A673 (cell line): ENCODE data around the gene ANAPC10. TPM values are rescaled to one million over a fixed set of nuclear protein-coding genes. Genes with fewer than 3 reads are reported as not detected.
A peak's percentile ranks its signal among the peaks of the same experiment; 100 is the strongest.
"Not testable (repeated sequence)": the region's sequence is repeated elsewhere in the genome, so short reads cannot be mapped to it uniquely, and the experiment has no call there.

Source experiments
- BruUV-seq: library from RNA; stranded (reverse); fragments of 400-500 nt; replicated peaks from 2 replicates; lab custom pipeline; 2021; lab: Mats Ljungman, UMichigan
- CTCF ChIA-PET: fragments of 300-600 bp; sonication (Branson Sonifier 250); formaldehyde crosslinking; loops from one replicate; lab custom pipeline; 2022; ENCODE audit warnings: antibody characterized with exemption; lab: Charles Lee
- POLR2A ChIA-PET: fragments of 300-600 bp; sonication (Branson Sonifier 250); formaldehyde crosslinking; loops from one replicate; lab custom pipeline; 2022; ENCODE audit warnings: antibody characterized with exemption; ENCODE audit not compliant: low non-redundant PET; lab: Charles Lee
- DNase-seq: peaks from one replicate; pipeline ENCODE4 v3.0.0-alpha.2; 2015; ENCODE audit warnings: low spot score
- H3K27ac ChIP-seq: fragments of 200-600 bp; sonication (generic); 2 replicates; pipeline ENCODE4 v1.5.1; 2016; ENCODE audit warnings: mixed run types, low read depth, mild to moderate bottlenecking, mixed read lengths, antibody characterized with exemption, low read length; ENCODE audit not compliant: poor library complexity, severe bottlenecking
- H3K27me3 ChIP-seq: fragments of 200-600 bp; sonication (generic); replicated peaks from 2 replicates; pipeline ENCODE4 v1.6.1; 2017; ENCODE audit warnings: mixed run types, low read depth, mild to moderate bottlenecking, mixed read lengths, antibody characterized with exemption, low read length; ENCODE audit not compliant: insufficient read depth, poor library complexity
- H3K36me3 ChIP-seq: fragments of 200-600 bp; sonication (generic); 2 replicates; pipeline ENCODE4 v1.6.1; 2016; ENCODE audit warnings: mixed run types, mild to moderate bottlenecking, mixed read lengths, antibody characterized with exemption, low read length; ENCODE audit not compliant: insufficient read depth, poor library complexity, severe bottlenecking
- H3K4me1 ChIP-seq: fragments of 200-600 bp; sonication (generic); 2 replicates; pipeline ENCODE4 v1.6.1; 2017; ENCODE audit warnings: mixed run types, mild to moderate bottlenecking, mixed read lengths, antibody characterized with exemption, low read length; ENCODE audit not compliant: insufficient read depth, poor library complexity, severe bottlenecking
- H3K4me3 ChIP-seq: fragments of 200-600 bp; sonication (generic); 2 replicates; pipeline ENCODE4 v1.5.1; 2016; ENCODE audit warnings: low read depth, mixed run types, mild to moderate bottlenecking, mixed read lengths, low read length; ENCODE audit not compliant: poor library complexity, severe bottlenecking
- H3K9me3 ChIP-seq: fragments of 200-600 bp; sonication (generic); 2 replicates; pipeline ENCODE4 v1.6.1; 2016; ENCODE audit warnings: mixed run types, low read depth, mild to moderate bottlenecking, mixed read lengths, antibody characterized with exemption, low read length; ENCODE audit not compliant: poor library complexity, severe bottlenecking
- EZH2 ChIP-seq: fragments of 200-600 bp; sonication (generic); IDR thresholded peaks from 2 replicates; pipeline ENCODE4 v1.6.1; 2017; ENCODE audit warnings: borderline replicate concordance, low read depth, mild to moderate bottlenecking, mixed read lengths, antibody characterized with exemption, low read length; ENCODE audit not compliant: poor library complexity, severe bottlenecking
- intact Hi-C: fragments of 100-400 bp; cut with micrococcal nuclease; formaldehyde crosslinking; loops from one replicate; pipeline ENCODE4 v1.10.0; 2022; ENCODE audit not compliant: unreplicated experiment
- total RNA-seq: library from RNA; stranded (reverse); gene quantifications from 2 replicates; pipeline ENCODE4 v1.2.3, GENCODE V29; 2021
- TF ChIP-seq, protein P1 (sequence below): fragments of 300-800, 200-600 bp; sonication (generic); conservative IDR thresholded peaks from 2 replicates; pipeline ENCODE4 v1.5.1; 2017; ENCODE audit warnings: low read depth, mild to moderate bottlenecking, antibody characterized with exemption, low read length, moderate library complexity, mixed read lengths

ANAPC10 gene
- total RNA-seq, 1 experiment from 2014 or later = 30.5 TPM

DNA sequence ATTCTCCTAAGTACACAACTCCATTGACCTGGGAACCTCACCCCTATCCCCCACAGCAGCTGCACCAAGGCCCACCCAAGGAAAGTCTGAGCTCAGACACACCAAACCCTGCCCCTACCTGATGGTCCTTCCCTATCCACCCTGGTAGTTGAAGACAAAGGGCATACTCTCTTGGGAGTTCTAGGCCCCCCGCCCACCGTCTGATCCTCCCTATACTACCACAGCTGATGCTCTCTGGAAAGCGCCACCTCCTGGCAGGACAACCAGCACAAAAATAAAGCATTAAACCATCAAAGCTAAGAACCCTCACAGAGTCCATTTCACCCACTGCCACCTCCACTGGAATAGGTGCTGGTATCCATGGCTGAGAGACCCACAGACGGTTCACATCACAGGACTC is 83.6 kb downstream of the ANAPC10 start:
- TF ChIP-seq, protein P1, sequence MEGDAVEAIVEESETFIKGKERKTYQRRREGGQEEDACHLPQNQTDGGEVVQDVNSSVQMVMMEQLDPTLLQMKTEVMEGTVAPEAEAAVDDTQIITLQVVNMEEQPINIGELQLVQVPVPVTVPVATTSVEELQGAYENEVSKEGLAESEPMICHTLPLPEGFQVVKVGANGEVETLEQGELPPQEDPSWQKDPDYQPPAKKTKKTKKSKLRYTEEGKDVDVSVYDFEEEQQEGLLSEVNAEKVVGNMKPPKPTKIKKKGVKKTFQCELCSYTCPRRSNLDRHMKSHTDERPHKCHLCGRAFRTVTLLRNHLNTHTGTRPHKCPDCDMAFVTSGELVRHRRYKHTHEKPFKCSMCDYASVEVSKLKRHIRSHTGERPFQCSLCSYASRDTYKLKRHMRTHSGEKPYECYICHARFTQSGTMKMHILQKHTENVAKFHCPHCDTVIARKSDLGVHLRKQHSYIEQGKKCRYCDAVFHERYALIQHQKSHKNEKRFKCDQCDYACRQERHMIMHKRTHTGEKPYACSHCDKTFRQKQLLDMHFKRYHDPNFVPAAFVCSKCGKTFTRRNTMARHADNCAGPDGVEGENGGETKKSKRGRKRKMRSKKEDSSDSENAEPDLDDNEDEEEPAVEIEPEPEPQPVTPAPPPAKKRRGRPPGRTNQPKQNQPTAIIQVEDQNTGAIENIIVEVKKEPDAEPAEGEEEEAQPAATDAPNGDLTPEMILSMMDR = 0 out of 2 replicates have a peak, but pooled peaks have one; percentile 26
- TF ChIP-seq EZH2 = no peak
- no TSS peak for BruUV-seq
- intact Hi-C loops = no loop called here
- peaks cover 14% of the 10 kb centered on the region for H3K4me1 ChIP-seq
- POLR2A ChIA-PET = no interaction called here
- H3K27ac ChIP-seq = no peak overlapping the region
- CTCF ChIA-PET = no interaction called here
- no peak overlapping the region for H3K4me3 ChIP-seq
- no peaks in the 10 kb centered on the region for H3K9me3 ChIP-seq
- no peaks in the 10 kb centered on the region for H3K27me3 ChIP-seq
- DNase-seq = no peak
- H3K36me3 ChIP-seq = peaks cover 4% of the 10 kb centered on the region

DNA sequence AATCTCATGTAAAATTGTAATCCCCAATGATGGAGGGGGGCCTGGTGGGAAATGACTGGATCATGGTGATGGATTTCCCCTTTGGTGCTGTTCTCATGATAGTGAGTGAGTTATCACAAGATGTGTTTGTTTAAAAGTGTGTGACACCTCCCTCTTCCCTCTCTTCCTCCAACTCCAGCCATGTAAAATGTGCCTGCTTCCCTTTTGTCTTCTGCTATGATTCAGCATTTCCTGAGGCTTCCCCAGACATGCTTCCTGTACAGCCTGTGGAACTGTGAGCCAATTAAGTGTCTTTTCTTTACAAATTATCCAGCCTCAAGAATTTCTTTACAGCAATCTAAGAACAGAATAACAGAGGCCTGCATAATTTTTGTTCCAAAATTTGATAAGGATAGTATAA is 85.2 kb downstream of the ANAPC10 start:
- Histone ChIP-seq H3K36me3 (peaks cover 4% of the 10 kb centered on the region), H3K4me1 (peaks cover 14% of the 10 kb centered on the region), H3K4me3 (no peak overlapping the region), H3K27me3 (no peaks in the 10 kb centered on the region), H3K27ac (peak overlapping the region; percentile 82), H3K9me3 (no peaks in the 10 kb centered on the region)
- ChIA-PET CTCF (no interaction called here), POLR2A (no interaction called here)
- peak; percentile 85 for DNase-seq
- intact Hi-C loops = no loop called here
- TF ChIP-seq EZH2 = no peak
- TF ChIP-seq, protein P1 = no peak
- BruUV-seq = no TSS peak

DNA sequence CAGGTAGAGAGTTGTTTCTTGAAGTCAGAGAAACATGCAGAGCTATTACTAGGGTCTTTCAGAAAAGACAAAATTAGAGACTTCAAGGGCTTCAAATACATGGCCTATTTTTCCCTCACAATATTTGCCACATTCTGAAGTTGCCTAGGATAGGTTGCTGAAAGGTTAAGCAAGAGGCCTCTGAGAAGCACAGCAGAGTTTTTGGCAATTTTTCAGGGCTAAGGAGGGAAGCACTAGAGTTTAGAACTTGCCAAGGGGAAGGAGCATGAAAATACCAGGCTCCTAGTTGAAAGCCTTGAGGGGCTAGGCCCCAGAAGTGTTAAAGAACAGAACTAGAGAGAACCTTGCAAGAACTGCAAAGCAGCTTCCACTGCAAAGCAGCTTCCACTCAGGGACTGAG is 86.4 kb downstream of the ANAPC10 start:
- CTCF ChIA-PET = no interaction called here
- Histone ChIP-seq H3K4me3 (no peak overlapping the region), H3K36me3 (peaks cover 4% of the 10 kb centered on the region), H3K9me3 (no peaks in the 10 kb centered on the region), H3K4me1 (peaks cover 14% of the 10 kb centered on the region), H3K27ac (peak overlapping the region; percentile 29), H3K27me3 (no peaks in the 10 kb centered on the region)
- no TSS peak for BruUV-seq
- DNase-seq = peak; percentile 13
- POLR2A ChIA-PET = interaction anchor here (0.7 kb wide), 1 partner anchor 87 kb away, joined by 3 read pairs; the partner anchor contains the start of gene ABCE1
- TF ChIP-seq, protein P1 = no peak
- no peak for TF ChIP-seq EZH2
- intact Hi-C loops = no loop called here

DNA sequence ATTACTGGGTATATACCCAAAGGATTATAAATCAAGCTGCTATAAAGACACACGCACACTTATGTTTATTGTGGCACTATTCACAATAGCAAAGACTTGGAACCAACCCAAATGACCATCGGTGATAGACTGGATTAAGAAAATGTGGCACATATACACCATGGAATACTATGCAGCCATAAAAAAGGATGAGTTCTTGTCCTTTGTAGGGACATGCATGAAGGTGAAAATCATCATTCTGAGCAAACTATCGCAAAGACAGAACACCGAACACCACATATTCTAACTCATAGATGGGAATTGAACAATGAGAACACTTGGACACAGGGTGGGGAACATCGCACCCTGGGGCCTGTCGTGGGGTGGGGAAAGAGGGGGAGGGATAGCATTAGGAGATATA is 87.7 kb downstream of the ANAPC10 start:
- BruUV-seq, POLR2A ChIA-PET, CTCF ChIA-PET, H3K36me3 ChIP-seq, H3K4me3 ChIP-seq, H3K27me3 ChIP-seq, intact Hi-C loops, H3K27ac ChIP-seq, DNase-seq, H3K9me3 ChIP-seq: not testable (repeated sequence)
- peaks cover 14% of the 10 kb centered on the region for H3K4me1 ChIP-seq
